SHP77 (cell line): ENCODE measurements around the gene SEZ6L.
"Not testable (repeated sequence)": the region's sequence is repeated elsewhere in the genome, so short reads cannot be mapped to it uniquely, and the experiment has no call there.

Source experiments
- DNase-seq, 2 experiments: peaks; one replicate each; lab custom pipeline; 2025; lab: John Stamatoyannopoulos, UW

The SEZ6L gene

DNA sequence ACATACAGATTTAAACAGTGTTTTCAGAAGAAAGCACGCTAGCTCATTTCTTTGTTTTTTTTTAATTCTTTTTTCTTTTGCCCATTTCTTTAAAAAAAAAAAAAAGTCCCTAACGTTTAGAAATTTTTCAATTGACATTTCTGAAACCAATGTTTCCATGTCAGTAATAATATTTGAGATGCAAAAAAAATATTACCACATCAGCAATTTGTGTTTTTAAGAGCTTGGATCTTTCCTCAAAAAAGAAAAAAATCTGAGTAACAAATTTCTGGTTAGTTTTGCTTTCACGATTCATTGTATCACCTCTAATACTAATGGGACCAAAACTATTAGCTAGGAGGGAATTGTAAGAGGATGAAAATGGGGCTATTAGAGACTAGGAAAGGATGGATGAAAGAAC lies 219.9 kb downstream of the SEZ6L start:
- no peak for DNase-seq

DNA sequence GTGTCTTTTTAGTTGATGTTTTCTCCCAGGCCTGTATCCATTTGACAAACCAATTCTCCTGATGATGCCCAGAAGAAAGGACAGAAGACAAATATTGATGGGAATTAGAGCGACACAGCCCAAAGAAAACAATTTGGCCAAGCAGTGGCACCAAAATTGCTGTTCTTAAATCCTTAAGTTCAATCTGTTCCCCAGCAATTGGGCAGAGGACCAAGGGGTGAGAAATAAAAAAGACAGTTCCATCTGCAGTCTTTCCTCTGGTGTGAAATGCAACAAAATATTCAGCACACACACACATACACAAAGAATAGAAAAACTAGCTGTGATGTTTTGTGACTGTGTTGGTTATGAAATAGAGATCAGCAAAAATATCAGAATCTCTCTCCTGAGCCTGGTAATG lies 221.8 kb downstream of the SEZ6L start:
- DNase-seq: no peak

DNA sequence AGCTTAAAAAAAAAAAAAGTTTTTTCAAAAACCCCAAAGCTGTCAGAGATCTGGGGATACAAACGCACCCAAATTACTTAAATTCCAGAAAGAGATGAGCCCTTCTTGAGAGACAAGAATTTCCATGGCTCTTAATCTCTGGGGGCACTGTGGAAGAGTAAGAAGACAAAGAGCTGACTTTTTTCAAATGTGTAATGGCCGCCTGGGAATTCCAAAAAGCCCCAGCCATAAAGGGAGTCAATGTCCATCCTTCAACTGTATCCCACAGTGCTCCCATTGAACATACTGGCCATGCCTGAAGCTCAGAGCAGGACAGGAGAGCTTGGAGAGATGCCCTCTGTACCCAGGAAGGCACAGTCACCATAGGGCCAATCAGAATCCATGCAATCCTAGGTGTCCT lies 222.4 kb downstream of the SEZ6L start:
- no peak for DNase-seq

DNA sequence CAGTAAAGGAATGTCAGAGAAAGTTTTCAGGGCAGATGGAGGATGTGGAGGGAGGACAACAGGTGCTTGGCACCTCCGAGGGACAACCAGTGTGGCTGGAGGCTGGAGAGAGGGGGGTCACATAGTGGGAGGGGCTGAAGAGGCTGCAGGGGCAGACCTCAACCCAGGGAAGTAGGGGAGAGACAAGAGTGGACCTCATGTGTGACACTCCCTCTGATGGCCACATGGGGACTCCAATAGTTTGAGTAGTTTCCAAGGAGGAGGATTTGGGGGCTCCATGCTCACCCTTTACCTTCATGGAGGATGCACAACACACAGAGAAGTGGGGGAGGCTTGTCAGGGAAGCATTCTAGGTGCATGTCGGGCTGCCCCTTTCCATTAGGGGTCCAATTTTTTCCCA lies 224.7 kb downstream of the SEZ6L start:
- no peak for DNase-seq

DNA sequence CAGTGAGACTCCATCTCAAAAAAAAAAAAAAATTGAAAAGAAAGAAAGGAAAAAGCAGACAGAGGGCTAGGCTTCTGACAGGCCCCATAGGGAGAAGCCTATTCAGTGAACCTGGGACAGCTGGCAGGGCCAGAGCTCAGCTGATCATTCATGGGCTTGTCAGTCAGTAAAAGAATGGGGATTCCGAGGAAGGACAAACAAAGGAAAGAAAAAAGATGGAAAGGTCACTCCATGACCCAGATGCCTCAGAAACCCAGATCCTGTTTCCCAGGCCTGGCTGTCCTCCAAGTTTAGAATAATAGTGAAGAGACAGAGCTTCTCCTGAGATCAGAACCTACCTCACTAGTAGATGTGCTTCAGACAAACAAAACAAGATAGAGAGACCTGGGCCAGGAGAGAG lies 225.5 kb downstream of the SEZ6L start:
- DNase-seq: peak in 1 of 2 experiments; percentile 49

DNA sequence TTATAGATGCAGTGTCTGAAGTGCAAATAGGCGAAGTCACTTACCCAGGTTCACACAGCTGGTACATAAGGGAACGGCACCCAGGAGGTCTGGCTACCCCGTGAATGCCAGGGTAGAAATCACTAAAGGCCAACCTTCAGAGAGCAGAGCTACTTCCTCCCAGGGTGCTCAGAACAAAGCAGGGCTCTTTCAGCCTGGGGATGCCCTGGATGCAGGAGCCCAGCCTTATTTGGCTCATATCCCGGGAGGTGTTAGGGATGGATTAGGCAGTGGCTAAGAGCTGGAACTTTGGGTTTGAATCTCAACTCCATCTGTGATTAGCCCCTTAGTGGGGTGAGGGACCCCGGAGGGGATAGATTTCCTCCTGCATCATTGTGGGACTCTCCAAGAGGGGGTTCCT lies 226.7 kb downstream of the SEZ6L start:
- no peak for DNase-seq

DNA sequence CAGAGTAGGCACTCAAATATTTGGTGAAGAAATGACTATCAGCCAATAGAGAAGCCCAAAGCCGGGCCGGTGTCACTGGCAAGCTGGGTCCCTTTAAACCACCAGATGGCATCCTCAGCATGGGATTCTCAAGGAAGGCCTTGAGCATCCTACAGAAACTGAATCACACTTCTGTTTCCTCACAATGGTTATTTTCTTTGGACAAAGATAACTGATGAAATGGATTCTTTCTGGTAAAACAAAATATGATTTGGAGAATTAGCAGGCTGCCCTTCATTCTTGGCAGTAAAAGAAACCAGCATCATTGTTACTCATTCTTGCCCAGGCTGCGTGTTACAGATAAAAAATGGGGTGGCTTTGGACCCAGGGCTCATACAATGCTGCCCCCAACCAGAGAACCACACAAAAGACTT lies 229.5 kb downstream of the SEZ6L start:
- peak; percentile 43 to 67 for DNase-seq

DNA sequence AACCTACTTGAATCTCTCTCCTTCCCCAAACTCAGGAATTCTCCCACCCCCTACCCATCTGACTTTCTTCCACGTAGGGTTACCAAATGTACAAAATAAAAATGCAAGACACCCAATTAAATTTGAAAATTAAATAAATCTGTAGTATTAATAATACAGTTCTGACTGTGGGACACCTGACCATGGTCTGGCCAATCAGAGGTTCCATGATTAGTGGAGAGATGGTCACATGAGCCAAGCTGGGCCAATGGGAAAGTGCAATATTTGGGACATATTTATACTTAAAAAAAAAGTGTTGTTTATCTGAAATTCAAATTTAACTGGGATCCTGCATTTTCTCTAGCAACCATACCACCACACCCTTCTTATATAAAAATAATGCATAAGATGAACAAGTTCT lies 230.0 kb downstream of the SEZ6L start:
- DNase-seq: no peak

DNA sequence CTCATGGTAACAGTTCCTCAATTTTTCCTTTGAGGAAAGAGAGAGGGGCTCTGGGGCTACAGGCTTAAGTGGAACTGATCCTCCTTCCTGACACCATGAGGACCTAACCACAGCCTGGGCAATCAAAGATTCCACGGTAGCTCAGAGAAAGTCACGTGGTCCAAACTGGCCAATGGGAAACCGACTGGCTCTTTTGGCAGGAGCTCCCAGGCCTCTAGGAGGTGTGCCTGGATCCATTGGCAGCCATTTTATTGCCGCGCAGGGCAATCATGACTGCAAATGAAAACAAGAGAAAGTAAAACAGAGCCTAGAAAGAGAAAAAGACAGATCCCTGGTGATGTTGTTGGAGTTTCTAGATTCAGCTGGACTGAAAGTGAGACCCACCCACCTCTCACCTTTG lies 232.5 kb downstream of the SEZ6L start:
- no peak for DNase-seq

DNA sequence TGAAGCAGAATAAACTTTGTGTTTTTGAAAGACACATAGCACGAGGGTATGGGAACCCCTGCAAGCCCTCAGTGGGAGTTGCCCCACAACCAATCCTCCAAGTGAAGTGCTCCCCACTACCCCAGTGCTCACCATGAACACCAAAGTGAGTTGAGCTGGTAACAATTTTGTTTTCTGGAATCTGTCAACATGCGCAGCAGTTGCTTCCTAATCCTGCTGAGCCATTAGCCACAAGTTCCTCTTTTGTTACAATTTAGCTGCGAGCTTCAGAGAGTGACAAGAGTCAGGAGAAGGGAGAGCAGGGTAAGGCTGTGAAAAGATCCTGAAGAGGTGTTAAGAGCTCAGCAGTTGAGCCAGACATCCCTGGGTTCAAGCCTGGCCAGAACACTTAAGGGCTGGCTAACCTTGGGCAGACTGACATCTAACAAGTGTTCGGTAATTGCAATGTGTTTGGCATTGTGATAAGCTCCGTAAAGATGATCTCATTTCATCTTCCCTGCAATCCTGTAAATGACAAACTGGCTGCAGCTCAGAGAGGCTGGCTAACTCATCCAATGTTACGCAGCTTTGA lies 235.7 kb downstream of the SEZ6L start:
- DNase-seq: no peak

DNA sequence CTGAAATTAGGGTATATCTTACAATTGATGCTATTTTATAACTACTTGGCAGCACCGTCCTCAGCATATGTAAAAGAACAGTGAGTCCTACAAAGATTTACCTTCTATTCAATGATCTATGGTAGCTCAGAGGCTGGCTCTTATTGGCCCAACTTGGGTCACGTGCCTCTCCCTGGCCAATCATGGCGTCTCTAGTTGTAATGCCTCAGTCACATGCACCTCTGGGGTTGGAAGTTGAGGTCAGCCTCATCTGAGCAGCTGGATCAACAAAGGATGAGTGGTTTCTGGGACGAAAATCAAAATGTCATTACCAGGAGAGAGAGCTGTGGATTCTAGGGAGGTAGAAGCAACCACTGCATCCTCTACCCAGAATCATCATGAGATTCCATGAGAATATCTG lies 236.9 kb downstream of the SEZ6L start:
- DNase-seq: peak; percentile 95 to 97

DNA sequence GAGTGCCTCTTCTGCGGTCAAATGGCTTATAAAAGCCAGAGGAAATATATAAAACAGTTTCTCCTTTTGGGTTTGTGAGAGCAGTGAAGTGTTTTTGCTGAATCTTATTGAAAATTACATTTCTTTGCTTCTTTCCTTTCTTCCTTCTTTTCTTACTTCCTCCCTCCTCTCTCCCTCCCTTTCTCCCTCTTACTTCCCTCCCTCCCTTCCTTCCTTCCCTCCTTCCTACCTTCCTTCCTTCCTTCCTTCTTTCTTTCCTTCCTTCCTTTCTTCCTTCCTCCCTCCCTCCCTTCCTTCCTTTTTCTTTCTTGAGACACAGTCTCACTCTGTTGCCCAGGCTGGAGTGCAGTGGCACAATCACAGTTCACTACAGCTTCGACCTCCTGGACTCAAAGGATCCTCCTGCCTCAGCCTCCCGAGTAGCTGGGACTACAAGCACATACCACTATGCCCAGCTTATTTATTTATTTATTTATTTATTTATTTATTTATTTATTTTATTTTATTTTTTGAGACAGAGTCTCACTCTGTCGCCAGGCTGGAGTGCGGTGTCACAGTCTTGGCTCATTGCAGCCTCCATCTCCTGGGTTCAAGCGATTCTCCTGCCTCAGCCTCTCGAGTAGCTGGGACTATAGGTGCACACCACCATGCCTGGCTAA lies 239.4 kb downstream of the SEZ6L start:
- not testable (repeated sequence) for DNase-seq

DNA sequence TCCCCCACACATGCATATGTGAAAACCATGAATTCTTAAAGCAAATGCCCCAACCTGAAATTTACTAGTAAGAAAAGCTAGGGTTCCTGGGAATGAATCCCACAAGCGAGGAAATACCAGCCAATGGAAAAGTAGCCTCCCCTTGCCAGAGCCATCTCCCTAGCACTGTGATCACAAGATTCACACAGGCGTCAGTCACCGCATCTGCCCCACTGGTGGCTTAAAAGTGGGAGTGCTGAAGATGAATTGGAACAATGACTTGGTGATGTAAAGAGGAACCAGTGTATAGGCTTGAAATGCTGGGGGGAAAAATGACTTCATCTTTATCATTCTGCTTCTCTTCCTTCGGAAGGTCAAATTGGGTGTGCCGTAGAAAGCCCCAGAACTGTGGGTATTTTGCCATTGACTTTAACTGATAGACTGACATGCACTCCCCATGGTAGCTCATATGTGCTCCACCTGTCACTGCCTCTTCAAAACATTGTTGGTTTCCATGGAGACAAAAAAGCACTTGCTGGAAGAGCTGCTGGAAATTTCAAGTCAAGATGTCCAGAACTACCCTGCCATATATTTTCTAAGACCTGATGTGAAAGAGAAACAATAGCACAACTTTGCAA lies 240.6 kb downstream of the SEZ6L start:
- DNase-seq: no peak

DNA sequence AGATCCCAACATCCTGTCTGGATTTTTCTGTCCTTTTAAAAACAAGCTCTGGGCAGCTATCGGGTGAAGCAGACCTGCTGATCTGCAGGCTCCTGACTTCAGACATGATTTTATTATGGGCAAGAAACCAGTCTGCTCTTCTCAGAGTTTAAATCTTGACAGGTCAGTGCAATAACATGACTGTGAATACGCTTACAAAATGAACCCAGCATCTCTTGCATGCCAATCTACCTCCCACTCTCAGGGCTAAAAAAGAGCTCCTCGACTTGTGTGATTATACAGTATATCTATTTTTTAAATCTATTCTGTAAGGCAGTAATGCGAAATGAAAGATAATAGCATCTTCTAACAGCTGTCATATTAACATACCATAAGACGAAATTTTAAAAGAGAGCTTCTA lies 241.1 kb downstream of the SEZ6L start:
- DNase-seq: no peak

DNA sequence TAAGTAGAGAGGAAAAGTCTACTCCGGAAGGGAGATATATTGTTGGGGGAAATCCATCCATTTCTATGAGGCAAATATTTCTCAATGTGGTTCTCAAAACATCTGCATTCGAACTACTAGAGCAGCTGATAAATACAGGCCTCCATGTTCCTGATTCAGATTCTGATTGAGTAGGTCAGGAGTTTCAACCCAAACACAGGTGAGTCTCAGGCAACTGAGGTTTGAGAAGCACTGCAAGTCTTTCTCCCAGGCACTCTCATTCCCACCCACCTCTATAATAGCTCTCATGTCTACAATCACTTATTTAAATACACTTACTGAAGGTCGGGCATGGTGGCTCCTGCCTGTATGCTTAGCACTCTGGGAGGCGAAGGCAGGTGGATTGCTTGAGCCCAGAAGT lies 245.1 kb downstream of the SEZ6L start:
- DNase-seq: no peak

DNA sequence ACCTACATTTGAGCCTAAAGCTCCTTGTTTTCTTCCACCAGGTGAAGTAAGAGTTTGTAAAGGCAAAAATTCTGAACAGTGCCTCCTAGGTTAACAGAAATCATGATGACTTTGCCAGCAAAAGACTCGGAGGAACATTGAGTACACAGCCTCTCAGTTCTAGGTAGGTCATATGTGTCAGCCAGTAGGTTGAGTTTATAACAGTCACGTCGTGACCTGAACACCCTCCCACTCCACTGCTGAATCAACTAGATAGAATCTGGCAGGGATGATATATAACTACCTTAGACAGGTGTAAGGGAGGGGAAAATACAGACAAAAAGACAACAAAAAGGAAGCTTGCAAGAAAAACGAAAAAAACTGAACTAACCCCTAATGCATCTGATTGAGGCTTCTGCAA lies 247.0 kb downstream of the SEZ6L start:
- DNase-seq: no peak

DNA sequence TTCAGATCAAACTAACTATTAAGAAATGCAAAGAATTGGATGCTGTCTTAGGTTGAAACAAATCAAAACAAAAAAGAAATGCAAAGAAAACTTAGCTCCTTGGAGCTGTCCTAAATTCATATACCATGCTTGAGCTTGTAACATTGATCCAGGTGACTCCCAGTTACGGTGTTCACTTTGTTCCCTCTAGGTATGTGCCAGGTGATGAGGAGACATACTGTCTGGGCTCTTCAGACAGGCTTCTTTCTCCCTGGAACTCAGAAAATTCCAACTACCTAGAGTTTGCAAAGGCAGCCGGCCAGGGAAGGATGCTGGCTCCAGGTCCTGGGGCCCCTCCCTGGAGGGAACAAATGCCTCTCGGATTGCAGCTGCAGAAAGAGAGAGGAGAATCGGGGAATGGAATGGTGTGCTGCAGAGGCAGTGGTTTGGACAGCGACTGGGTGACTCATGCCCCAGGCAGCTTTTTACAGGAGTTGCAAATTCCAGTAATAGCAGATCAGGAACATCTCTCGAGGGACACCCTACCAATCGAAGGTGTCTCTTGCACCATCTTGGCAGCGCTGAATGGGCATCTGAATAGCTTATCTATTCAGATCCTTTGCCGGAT lies 247.5 kb downstream of the SEZ6L start:
- no peak for DNase-seq

DNA sequence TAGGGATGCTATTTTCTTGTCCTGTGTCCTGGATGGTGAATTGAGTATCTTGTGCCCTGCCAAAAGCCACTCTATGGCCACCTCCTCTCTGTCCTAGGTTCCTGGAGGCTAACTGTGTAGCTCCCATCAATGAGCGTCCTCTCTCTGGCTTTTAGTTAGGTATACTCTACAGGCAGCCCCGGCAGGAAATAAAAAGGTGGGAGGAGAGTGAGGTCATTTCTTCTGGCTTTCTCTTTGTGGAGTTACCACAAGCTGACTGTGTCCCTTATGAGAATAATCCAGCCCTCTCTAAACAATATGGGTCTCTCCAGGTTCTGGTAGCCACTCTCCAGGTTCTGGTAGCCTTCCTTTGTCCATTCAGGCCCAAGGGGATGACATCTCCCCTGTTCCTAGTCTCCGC lies 248.1 kb downstream of the SEZ6L start:
- DNase-seq: no peak

DNA sequence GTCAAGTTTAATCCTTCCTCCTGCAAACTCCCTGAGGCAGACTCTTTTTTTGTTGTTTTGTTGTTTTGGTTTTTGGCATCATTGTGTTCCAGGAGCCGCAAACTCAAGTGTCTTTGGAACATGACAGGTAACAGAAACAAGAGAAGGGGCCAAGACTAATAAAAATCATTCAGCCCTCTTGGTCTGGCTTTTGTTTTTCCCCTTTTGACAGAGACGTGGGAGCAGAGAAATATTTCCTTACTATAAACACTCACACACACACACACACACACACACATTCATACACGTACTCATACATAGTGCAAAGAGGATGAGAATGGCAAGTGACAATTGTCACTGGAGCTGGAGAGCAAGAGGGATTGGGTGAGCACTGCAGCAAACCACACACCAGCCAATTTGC lies 249.4 kb downstream of the SEZ6L start:
- no peak for DNase-seq

DNA sequence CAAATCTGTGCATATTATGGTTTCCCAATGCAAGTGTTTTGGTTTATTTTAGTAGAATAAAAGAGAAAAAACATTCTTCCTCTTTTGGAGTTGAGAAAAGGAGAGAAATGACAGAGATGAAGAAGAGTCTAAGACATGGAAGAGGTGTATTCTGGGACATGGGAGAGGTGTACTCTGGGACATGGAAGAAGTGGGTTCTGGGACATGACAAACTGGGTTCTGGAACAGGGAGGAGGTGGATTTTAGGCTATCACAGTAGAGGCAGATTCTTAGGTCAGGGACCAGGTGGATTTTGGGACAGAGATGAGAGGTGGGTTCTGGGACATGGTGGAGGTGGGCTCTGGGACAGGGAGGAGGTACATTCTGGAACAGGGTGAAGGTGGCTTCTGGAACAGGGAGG lies 257.7 kb downstream of the SEZ6L start:
- DNase-seq: no peak

DNA sequence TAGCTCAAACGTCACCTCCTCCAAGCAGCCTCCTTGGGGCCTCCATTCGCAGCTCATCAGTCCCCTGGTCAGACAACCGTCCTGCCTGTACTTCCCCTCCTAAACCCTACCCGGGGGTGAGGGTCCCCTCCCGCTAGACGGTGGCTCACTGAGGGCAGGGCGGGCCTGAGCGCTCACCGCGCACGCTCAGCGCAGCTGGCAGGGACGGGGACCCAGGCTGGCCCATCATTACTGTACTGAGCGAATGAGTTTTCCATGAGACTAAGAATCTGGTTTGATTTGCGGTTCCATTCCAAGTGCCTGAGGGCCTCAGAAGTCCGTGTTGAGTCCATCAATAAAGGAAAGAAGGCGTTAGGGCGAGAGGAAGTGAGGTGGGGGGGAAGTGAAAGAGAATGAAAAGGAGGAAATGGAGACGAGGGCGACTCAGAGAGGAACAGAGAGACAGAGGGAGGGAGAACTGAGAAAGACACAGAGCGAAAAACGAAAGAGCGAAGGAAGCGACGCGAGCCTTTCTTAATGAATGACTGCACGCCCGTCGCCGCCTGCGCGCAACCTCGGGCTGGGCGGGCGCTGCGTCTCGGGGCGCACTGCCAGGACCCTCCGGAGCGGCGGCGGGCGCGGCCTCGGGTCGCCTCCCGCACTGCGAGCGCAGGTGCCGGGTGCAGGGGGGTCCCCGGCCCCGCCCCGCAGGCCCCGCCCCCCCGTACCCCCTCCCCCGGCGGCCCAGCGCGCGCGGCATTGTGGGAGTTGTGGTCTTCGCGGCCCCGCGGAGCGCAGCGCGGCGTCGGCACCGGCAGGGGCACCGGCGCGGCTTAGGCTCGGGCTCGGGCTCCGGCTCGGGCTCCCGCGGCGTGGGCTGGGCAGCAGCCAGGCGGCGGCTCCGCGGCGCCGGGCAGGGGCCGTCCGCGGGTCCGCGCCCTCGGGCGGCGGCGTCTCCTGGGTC lies 259.5 kb downstream of the SEZ6L start, which contains the start of gene ASPHD2:
TSS of gene ASPHD2 (plus strand) at position 746 of the 943 bp plus-strand sequence. CDS start 4,356 bp downstream, outside the sequence.
- DNase-seq: peak; percentile 51 to 54
